ENCODE measurements around the gene PPIF. TPM values are rescaled to one million over a fixed set of nuclear protein-coding genes. Genes with fewer than 3 reads are reported as not detected.

The PPIF gene
- total RNA-seq, 1 donor = 39.1 TPM

GRCh38 chr10:79380946-79381721, 33.9 kb downstream of the PPIF start:
- DNase-seq (ENCODE audit: insufficient read length, low spot score, missing footprints) = peak; percentile 70
- Histone ChIP-seq H3K27ac (ENCODE audit: low read depth, low read length) (peak overlapping the region; percentile 45), H4K20me1 (ENCODE audit: insufficient read depth, low read length) (no peaks in the 10 kb centered on the region), H3K36me3 (ENCODE audit: insufficient read depth, low read length) (peaks cover 8% of the 10 kb centered on the region), H3K4me2 (ENCODE audit: insufficient read depth, low read length) (peak overlapping the region; percentile 2), H3K9me3 (ENCODE audit: low read depth, low read length) (no peaks in the 10 kb centered on the region), H3K27me3 (ENCODE audit: insufficient read depth, low read length) (no peaks in the 10 kb centered on the region), H3K4me1 (ENCODE audit: insufficient read depth, low read length) (peaks cover 33% of the 10 kb centered on the region), H2AFZ (ENCODE audit: low read length) (no peak overlapping the region), H3K4me3 (ENCODE audit: insufficient read depth, low read length) (no peak overlapping the region), H3K79me2 (ENCODE audit: insufficient read depth, low read length) (no peaks in the 10 kb centered on the region)
- TF ChIP-seq, protein P1, sequence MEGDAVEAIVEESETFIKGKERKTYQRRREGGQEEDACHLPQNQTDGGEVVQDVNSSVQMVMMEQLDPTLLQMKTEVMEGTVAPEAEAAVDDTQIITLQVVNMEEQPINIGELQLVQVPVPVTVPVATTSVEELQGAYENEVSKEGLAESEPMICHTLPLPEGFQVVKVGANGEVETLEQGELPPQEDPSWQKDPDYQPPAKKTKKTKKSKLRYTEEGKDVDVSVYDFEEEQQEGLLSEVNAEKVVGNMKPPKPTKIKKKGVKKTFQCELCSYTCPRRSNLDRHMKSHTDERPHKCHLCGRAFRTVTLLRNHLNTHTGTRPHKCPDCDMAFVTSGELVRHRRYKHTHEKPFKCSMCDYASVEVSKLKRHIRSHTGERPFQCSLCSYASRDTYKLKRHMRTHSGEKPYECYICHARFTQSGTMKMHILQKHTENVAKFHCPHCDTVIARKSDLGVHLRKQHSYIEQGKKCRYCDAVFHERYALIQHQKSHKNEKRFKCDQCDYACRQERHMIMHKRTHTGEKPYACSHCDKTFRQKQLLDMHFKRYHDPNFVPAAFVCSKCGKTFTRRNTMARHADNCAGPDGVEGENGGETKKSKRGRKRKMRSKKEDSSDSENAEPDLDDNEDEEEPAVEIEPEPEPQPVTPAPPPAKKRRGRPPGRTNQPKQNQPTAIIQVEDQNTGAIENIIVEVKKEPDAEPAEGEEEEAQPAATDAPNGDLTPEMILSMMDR (IDR thresholded peaks at IDR 0.05; ENCODE audit: extremely low read depth, low read depth, low read length) = no peak

GRCh38 chr10:79381804-79382221, 34.5 kb downstream of the PPIF start:
- no peak overlapping the region for H2AFZ ChIP-seq (ENCODE audit: low read length)
- no peaks in the 10 kb centered on the region for H3K27me3 ChIP-seq (ENCODE audit: insufficient read depth, low read length)
- H3K4me2 ChIP-seq (ENCODE audit: insufficient read depth, low read length) = peak overlapping the region; percentile 2
- H3K27ac ChIP-seq (ENCODE audit: low read depth, low read length) = peak overlapping the region; percentile 26
- peaks cover 33% of the 10 kb centered on the region for H3K4me1 ChIP-seq (ENCODE audit: insufficient read depth, low read length)
- peak; percentile 99 for DNase-seq (ENCODE audit: insufficient read length, low spot score, missing footprints)
- no peaks in the 10 kb centered on the region for H3K9me3 ChIP-seq (ENCODE audit: low read depth, low read length)
- TF ChIP-seq, protein P1 (IDR thresholded peaks at IDR 0.05; ENCODE audit: extremely low read depth, low read depth, low read length) = no peak
- H3K4me3 ChIP-seq (ENCODE audit: insufficient read depth, low read length) = no peak overlapping the region
- no peaks in the 10 kb centered on the region for H4K20me1 ChIP-seq (ENCODE audit: insufficient read depth, low read length)
- no peaks in the 10 kb centered on the region for H3K79me2 ChIP-seq (ENCODE audit: insufficient read depth, low read length)
- H3K36me3 ChIP-seq (ENCODE audit: insufficient read depth, low read length) = peaks cover 9% of the 10 kb centered on the region

DNA sequence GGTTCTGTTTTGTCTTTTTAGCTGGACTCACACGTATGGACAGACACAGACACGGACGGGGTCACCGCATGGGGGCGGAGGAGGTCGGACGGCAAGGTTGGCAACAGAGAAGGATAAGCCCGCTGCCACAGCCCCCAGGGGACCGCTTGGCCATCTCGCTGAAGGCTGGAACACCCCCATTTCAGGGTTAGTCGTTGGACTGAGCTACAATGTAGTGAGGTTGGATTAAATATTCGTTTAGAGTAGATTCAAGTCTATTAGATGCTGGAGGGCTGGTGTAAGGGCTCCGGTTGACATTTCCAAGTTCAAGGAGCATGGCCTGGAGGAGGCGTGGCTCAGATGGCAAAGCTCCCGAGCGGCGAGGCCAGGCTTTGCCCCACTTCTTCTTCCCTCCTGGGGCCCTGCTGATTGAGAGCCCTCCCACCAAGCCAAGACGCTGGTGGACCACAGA, 35.2 kb downstream of the PPIF start:
- peak overlapping the region; percentile 26 for H3K27ac ChIP-seq (ENCODE audit: low read depth, low read length)
- TF ChIP-seq, protein P1 (IDR thresholded peaks at IDR 0.05; ENCODE audit: extremely low read depth, low read depth, low read length) = no peak
- H3K4me3 ChIP-seq (ENCODE audit: insufficient read depth, low read length) = no peak overlapping the region
- H3K4me1 ChIP-seq (ENCODE audit: insufficient read depth, low read length) = peaks cover 33% of the 10 kb centered on the region
- no peaks in the 10 kb centered on the region for H3K27me3 ChIP-seq (ENCODE audit: insufficient read depth, low read length)
- H3K9me3 ChIP-seq (ENCODE audit: low read depth, low read length) = no peaks in the 10 kb centered on the region
- no peak overlapping the region for H3K4me2 ChIP-seq (ENCODE audit: insufficient read depth, low read length)
- no peak overlapping the region for H2AFZ ChIP-seq (ENCODE audit: low read length)
- DNase-seq (ENCODE audit: insufficient read length, low spot score, missing footprints) = peak; percentile 90
- H3K36me3 ChIP-seq (ENCODE audit: insufficient read depth, low read length) = peaks cover 15% of the 10 kb centered on the region
- H3K79me2 ChIP-seq (ENCODE audit: insufficient read depth, low read length) = no peaks in the 10 kb centered on the region
- H4K20me1 ChIP-seq (ENCODE audit: insufficient read depth, low read length) = no peaks in the 10 kb centered on the region

GRCh38 chr10:79383974-79384606, 36.8 kb downstream of the PPIF start:
- Histone ChIP-seq H4K20me1 (ENCODE audit: insufficient read depth, low read length) (peaks cover 6% of the 10 kb centered on the region), H3K27ac (ENCODE audit: low read depth, low read length) (no peak overlapping the region), H3K79me2 (ENCODE audit: insufficient read depth, low read length) (no peaks in the 10 kb centered on the region), H3K4me2 (ENCODE audit: insufficient read depth, low read length) (no peak overlapping the region), H3K27me3 (ENCODE audit: insufficient read depth, low read length) (no peaks in the 10 kb centered on the region), H3K4me1 (ENCODE audit: insufficient read depth, low read length) (peaks cover 33% of the 10 kb centered on the region), H2AFZ (ENCODE audit: low read length) (no peak overlapping the region), H3K4me3 (ENCODE audit: insufficient read depth, low read length) (no peak overlapping the region), H3K9me3 (ENCODE audit: low read depth, low read length) (no peaks in the 10 kb centered on the region), H3K36me3 (ENCODE audit: insufficient read depth, low read length) (peaks cover 20% of the 10 kb centered on the region)
- TF ChIP-seq, protein P1 (IDR thresholded peaks at IDR 0.05; ENCODE audit: extremely low read depth, low read depth, low read length) = no peak
- peak; percentile 72 for DNase-seq (ENCODE audit: insufficient read length, low spot score, missing footprints)

Data from osteoblast (primary cell).